Measurements from ENCODE around the gene SNRPA1.

The SNRPA1 gene

GRCh38 chr15:101262551-101262950, 32.5 kb downstream of the SNRPA1 start:
- Histone ChIP-seq H3K9me3 (ENCODE audit: insufficient read depth, low read length) (no peaks in the 10 kb centered on the region), H3K27ac (ENCODE audit: low read depth, low read length) (no peak overlapping the region), H3K27me3 (ENCODE audit: low read length) (no peaks in the 10 kb centered on the region), H3F3A (ENCODE audit: insufficient read depth) (no peaks in the 10 kb centered on the region), H3K9me2 (replicated peaks; ENCODE audit: insufficient read depth, low read length) (no peaks in the 10 kb centered on the region), H2AFZ (ENCODE audit: low read depth, low read length, severe bottlenecking) (no peak overlapping the region), H3K79me2 (ENCODE audit: insufficient read depth, low read length) (no peaks in the 10 kb centered on the region), H4K20me1 (ENCODE audit: low read depth, low read length) (no peaks in the 10 kb centered on the region), H3K36me3 (ENCODE audit: low read length) (no peaks in the 10 kb centered on the region), H3K4me2 (ENCODE audit: low read depth, low read length, poor library complexity, severe bottlenecking) (no peak overlapping the region), H3K4me3 (ENCODE audit: insufficient read depth, low read length, poor library complexity, severe bottlenecking) (no peak overlapping the region), H3K9ac (ENCODE audit: low read length) (no peak overlapping the region)
- TF ChIP-seq EZH2phosphoT487 (conservative IDR thresholded peaks at IDR 0.05; ENCODE audit: low read length) (no peak), CTCF (IDR thresholded peaks at IDR 0.05; ENCODE audit: insufficient read depth, low read length, poor library complexity, severe bottlenecking) (no peak)

GRCh38 chr15:101258238-101259144, 36.6 kb downstream of the SNRPA1 start:
- no peaks in the 10 kb centered on the region for H3K9me2 ChIP-seq (replicated peaks; ENCODE audit: insufficient read depth, low read length)
- no peaks in the 10 kb centered on the region for H3K27me3 ChIP-seq (ENCODE audit: low read length)
- H3K9me3 ChIP-seq (ENCODE audit: insufficient read depth, low read length) = no peaks in the 10 kb centered on the region
- H3F3A ChIP-seq (ENCODE audit: insufficient read depth) = 0 out of 2 replicates have a peak, but pooled peaks cover 7% of the 10 kb centered on the region
- H3K4me2 ChIP-seq (ENCODE audit: low read depth, low read length, poor library complexity, severe bottlenecking) = no peak overlapping the region
- H3K4me3 ChIP-seq (ENCODE audit: insufficient read depth, low read length, poor library complexity, severe bottlenecking) = no peak overlapping the region
- no peaks in the 10 kb centered on the region for H3K36me3 ChIP-seq (ENCODE audit: low read length)
- no peaks in the 10 kb centered on the region for H3K79me2 ChIP-seq (ENCODE audit: insufficient read depth, low read length)
- TF ChIP-seq CTCF (IDR thresholded peaks at IDR 0.05; ENCODE audit: insufficient read depth, low read length, poor library complexity, severe bottlenecking) (peak; percentile 87), EZH2phosphoT487 (conservative IDR thresholded peaks at IDR 0.05; ENCODE audit: low read length) (no peak)
- no peak overlapping the region for H3K9ac ChIP-seq (ENCODE audit: low read length)
- H2AFZ ChIP-seq (ENCODE audit: low read depth, low read length, severe bottlenecking) = no peak overlapping the region
- H4K20me1 ChIP-seq (ENCODE audit: low read depth, low read length) = no peaks in the 10 kb centered on the region
- no peak overlapping the region for H3K27ac ChIP-seq (ENCODE audit: low read depth, low read length)

- H3K9ac ChIP-seq (ENCODE audit: low read length) = no peak overlapping the region
- TF ChIP-seq CTCF (IDR thresholded peaks at IDR 0.05; ENCODE audit: insufficient read depth, low read length, poor library complexity, severe bottlenecking) = peak; percentile 84
- TF ChIP-seq EZH2phosphoT487 (conservative IDR thresholded peaks at IDR 0.05; ENCODE audit: low read length) = no peak
- no peaks in the 10 kb centered on the region for H3K9me3 ChIP-seq (ENCODE audit: insufficient read depth, low read length)
- no peaks in the 10 kb centered on the region for H3K9me2 ChIP-seq (replicated peaks; ENCODE audit: insufficient read depth, low read length)
- no peaks in the 10 kb centered on the region for H3K27me3 ChIP-seq (ENCODE audit: low read length)
- no peak overlapping the region for H3K4me3 ChIP-seq (ENCODE audit: insufficient read depth, low read length, poor library complexity, severe bottlenecking)
- peaks cover 11% of the 10 kb centered on the region for H3F3A ChIP-seq (ENCODE audit: insufficient read depth)
- H3K4me2 ChIP-seq (ENCODE audit: low read depth, low read length, poor library complexity, severe bottlenecking) = no peak overlapping the region
- H3K79me2 ChIP-seq (ENCODE audit: insufficient read depth, low read length) = no peaks in the 10 kb centered on the region
- no peaks in the 10 kb centered on the region for H4K20me1 ChIP-seq (ENCODE audit: low read depth, low read length)
- H3K36me3 ChIP-seq (ENCODE audit: low read length) = no peaks in the 10 kb centered on the region
- H3K27ac ChIP-seq (ENCODE audit: low read depth, low read length) = no peak overlapping the region
- no peak overlapping the region for H2AFZ ChIP-seq (ENCODE audit: low read depth, low read length, severe bottlenecking)
These were observed 38.3 kb downstream of the SNRPA1 start for GRCh38 chr15:101256757-101257156.
